OCI-LY3 (cell line): Measurements from ENCODE around the gene PAQR9.

Experiments used
- H2AFZ ChIP-seq: fragments of 200-600, 300-600 bp; shearing (Covaris generic); 2 replicates; pipeline ENCODE4 v1.6.0; 2014; ENCODE audit warnings: antibody characterized with exemption, low read depth, low read length
- H3K27ac ChIP-seq: fragments of 200-600, 300-600 bp; sonication (generic); 2 replicates; pipeline ENCODE4 v1.5.1; 2014; ENCODE audit warnings: mild to moderate bottlenecking, low read length, moderate library complexity, mixed read lengths
- H3K27me3 ChIP-seq: fragments of 200-600, 300-600 bp; sonication (generic); 2 replicates; pipeline ENCODE4 v1.6.1; 2014; ENCODE audit warnings: low read depth, low read length, mixed read lengths
- H3K36me3 ChIP-seq: fragments of 200-600, 300-600 bp; sonication (generic); replicated peaks from 2 replicates; pipeline ENCODE3; 2014; ENCODE audit warnings: low read depth, low read length, mixed read lengths
- H3K4me1 ChIP-seq: fragments of 300-600, 200-600 bp; sonication (generic); 2 replicates; pipeline ENCODE4 v1.6.1; 2014; ENCODE audit warnings: low read length, mixed read lengths
- H3K4me2 ChIP-seq: fragments of 200-600, 300-600 bp; sonication (generic); 2 replicates; pipeline ENCODE4 v1.6.1; 2014; ENCODE audit warnings: low read length, mixed read lengths
- H3K4me3 ChIP-seq: fragments of 300-600, 200-600 bp; sonication (generic); 2 replicates; pipeline ENCODE4 v1.5.1; 2014; ENCODE audit warnings: antibody characterized with exemption, mild to moderate bottlenecking, low read length, moderate library complexity
- H3K79me2 ChIP-seq: fragments of 300-600, 200-600 bp; shearing (Covaris generic); 2 replicates; pipeline ENCODE4 v1.6.1; 2014; ENCODE audit warnings: mild to moderate bottlenecking, low read length, mixed read lengths
- H3K9ac ChIP-seq: fragments of 300-600, 200-600 bp; shearing (Covaris generic); 2 replicates; pipeline ENCODE4 v1.6.0; 2014; ENCODE audit warnings: mild to moderate bottlenecking, low read length, moderate library complexity
- H3K9me3 ChIP-seq: fragments of 200-600, 300-600 bp; shearing (Covaris generic); 2 replicates; pipeline ENCODE4 v1.6.1; 2014; ENCODE audit warnings: low read length, mixed read lengths; ENCODE audit not compliant: insufficient read depth
- H4K20me1 ChIP-seq: fragments of 200-600, 300-600 bp; sonication (generic); 2 replicates; pipeline ENCODE4 v1.6.1; 2016; ENCODE audit warnings: low read length, mixed read lengths; ENCODE audit not compliant: insufficient read depth
- EZH2phosphoT487 ChIP-seq: fragments of 200-600 bp; shearing (Covaris generic); IDR thresholded peaks from 2 replicates; pipeline ENCODE4 v1.6.1; 2018; ENCODE audit warnings: antibody characterized with exemption, mixed run types, low read depth
- TF ChIP-seq, protein P1 (sequence below): fragments of 200-600, 300-600 bp; sonication (generic); IDR thresholded peaks from 2 replicates; pipeline ENCODE4 v1.5.1; 2014; ENCODE audit warnings: antibody characterized with exemption, low read length, low read depth

Gene PAQR9

DNA sequence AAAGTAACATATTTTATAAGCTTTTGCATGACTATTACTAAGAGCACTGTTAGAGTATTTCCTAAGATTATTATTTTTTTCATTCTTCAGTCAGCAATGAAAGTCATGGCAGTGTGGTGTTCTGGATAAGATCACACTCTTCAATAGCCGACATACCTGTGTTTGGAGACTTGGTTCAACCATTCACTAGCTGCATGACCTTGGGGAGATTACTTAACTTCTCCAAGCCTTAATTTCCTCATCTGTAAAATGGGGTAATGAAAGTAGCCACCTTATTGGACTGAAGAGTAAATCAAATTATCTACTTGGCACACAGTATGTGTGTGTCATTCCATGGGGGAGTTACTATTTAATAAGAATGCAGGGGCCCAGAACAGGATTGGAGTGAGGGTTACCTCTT, 50.0 kb downstream of the PAQR9 start:
- H3K79me2 ChIP-seq, result no peaks in the 10 kb centered on the region
- no peak overlapping the region for H3K9ac ChIP-seq
- H3K4me3 ChIP-seq, result no peak overlapping the region
- H3K27ac ChIP-seq, result no peak overlapping the region
- no peak overlapping the region for H3K4me2 ChIP-seq
- no peaks in the 10 kb centered on the region for H3K27me3 ChIP-seq
- no peaks in the 10 kb centered on the region for H3K36me3 ChIP-seq
- no peaks in the 10 kb centered on the region for H4K20me1 ChIP-seq
- no peaks in the 10 kb centered on the region for H3K4me1 ChIP-seq
- H2AFZ ChIP-seq, result no peak overlapping the region
- H3K9me3 ChIP-seq, result no peaks in the 10 kb centered on the region
- TF ChIP-seq, protein P1, sequence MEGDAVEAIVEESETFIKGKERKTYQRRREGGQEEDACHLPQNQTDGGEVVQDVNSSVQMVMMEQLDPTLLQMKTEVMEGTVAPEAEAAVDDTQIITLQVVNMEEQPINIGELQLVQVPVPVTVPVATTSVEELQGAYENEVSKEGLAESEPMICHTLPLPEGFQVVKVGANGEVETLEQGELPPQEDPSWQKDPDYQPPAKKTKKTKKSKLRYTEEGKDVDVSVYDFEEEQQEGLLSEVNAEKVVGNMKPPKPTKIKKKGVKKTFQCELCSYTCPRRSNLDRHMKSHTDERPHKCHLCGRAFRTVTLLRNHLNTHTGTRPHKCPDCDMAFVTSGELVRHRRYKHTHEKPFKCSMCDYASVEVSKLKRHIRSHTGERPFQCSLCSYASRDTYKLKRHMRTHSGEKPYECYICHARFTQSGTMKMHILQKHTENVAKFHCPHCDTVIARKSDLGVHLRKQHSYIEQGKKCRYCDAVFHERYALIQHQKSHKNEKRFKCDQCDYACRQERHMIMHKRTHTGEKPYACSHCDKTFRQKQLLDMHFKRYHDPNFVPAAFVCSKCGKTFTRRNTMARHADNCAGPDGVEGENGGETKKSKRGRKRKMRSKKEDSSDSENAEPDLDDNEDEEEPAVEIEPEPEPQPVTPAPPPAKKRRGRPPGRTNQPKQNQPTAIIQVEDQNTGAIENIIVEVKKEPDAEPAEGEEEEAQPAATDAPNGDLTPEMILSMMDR, result no peak
- TF ChIP-seq EZH2phosphoT487, result no peak

DNA sequence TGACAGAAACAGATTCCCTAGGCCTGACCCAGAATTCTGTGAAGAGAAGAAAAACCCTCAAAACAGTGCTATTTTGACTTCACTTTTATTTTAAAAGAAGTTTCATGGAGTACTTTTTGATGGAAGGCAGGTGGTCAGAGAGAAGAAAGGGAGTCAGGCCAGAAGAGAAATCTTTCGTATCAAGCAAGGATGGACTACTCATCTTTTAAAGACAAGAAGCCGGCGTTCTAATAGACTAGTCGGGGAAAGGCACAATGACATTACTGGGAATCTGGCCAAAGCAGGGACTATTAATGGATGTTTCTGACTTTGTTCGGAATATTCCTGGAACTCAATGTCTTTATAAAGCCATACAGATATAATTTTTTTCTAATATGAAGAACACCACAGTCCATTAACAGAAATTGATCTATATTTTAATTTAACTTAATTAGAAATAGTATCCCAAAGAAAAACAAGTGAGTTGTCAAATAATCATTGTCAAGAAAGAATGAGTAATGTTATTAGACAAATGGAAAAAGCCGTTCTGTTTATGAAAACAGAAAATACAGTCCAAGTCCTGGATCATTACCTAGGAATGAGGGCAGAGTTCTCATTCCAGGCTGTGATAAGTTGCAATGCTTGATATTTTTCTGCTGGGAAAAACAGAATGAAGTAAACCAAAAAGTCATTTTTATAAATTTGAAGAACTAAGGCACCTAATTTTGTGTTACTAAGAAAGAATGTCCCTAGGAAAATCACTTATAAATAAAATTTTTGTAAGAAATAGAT, 50.9 kb downstream of the PAQR9 start:
- H2AFZ ChIP-seq, result no peak overlapping the region
- no peak overlapping the region for H3K4me2 ChIP-seq
- no peaks in the 10 kb centered on the region for H3K9me3 ChIP-seq
- H3K27ac ChIP-seq, result no peak overlapping the region
- H3K36me3 ChIP-seq, result no peaks in the 10 kb centered on the region
- H4K20me1 ChIP-seq, result no peaks in the 10 kb centered on the region
- H3K4me3 ChIP-seq, result no peak overlapping the region
- H3K4me1 ChIP-seq, result no peaks in the 10 kb centered on the region
- no peak overlapping the region for H3K9ac ChIP-seq
- no peak for TF ChIP-seq EZH2phosphoT487
- TF ChIP-seq, protein P1, result no peak
- H3K79me2 ChIP-seq, result no peaks in the 10 kb centered on the region
- no peaks in the 10 kb centered on the region for H3K27me3 ChIP-seq
